Body of pancreas (tissue), 4 donors: ENCODE data around the gene ANAPC2. TPM values are rescaled to one million over a fixed set of nuclear protein-coding genes. Genes with fewer than 3 reads are reported as not detected.

Experiments
- ATAC-seq: fragments of 150-250 bp; one replicate; pipeline ENCODE4 v1.9.1; 2016
- DNase-seq, 4 donors: peaks; one replicate each; pipeline ENCODE4 v3.0.0-alpha.2; 2019
- H3K27ac ChIP-seq, 4 donors: fragments of 200-600 bp; sonication (generic); 1 replicate in 3 of 4; 2 replicates in 1 of 4; pipeline versions ENCODE4 v1.5.1 to v1.6.1; 2016 to 2019; ENCODE audit warnings: mild to moderate bottlenecking in 1 of 4, mixed read lengths in 1 of 4, moderate library complexity in 1 of 4
- H3K27me3 ChIP-seq, 2 donors: fragments of 200-600 bp; sonication (generic); one replicate each; pipeline ENCODE4 v1.6.0; 2016; ENCODE audit warnings: mild to moderate bottlenecking in 1 of 2
- H3K36me3 ChIP-seq, 2 donors: fragments of 200-600 bp; sonication (generic); replicated peaks in 1 of 2; 2 replicates each; pipeline ENCODE4 v1.5.1; 2016; ENCODE audit warnings: low read depth in 2 of 2; ENCODE audit not compliant: insufficient read depth in 1 of 2
- H3K4me1 ChIP-seq: fragments of 200-600 bp; sonication (generic); one replicate; pipeline ENCODE4 v1.6.0; 2016
- H3K4me3 ChIP-seq, 2 donors: fragments of 200-600 bp; sonication (generic); 1 replicate in 1 of 2; 2 replicates in 1 of 2; pipeline ENCODE4 v1.5.1; 2016 to 2019
- H3K9me3 ChIP-seq, 3 donors: fragments of 200-600 bp; sonication (generic); 1 replicate in 2 of 3; 2 replicates in 1 of 3; pipeline ENCODE4 v1.5.1; 2016
- POLR2A ChIP-seq, 3 donors: fragments of 450-650 bp; IDR thresholded peaks; one replicate each; pipeline ENCODE4 v1.6.1; 2016; ENCODE audit warnings: antibody characterized with exemption in 3 of 3, mild to moderate bottlenecking in 2 of 3
- WGBS, 2 donors: methylation state at CpG; one replicate each; pipeline ENCODE4 v1.1.5; 2017; 5-methylcytosine and 5-hydroxymethylcytosine counted together
- intact Hi-C: fragments of 100-400 bp; cut with DNase I; formaldehyde crosslinking; loops from one replicate; pipeline ENCODE4 v1.15.1; 2023
- total RNA-seq, 2 donors: library from RNA; depleted of rRNA; stranded (reverse); fragments of >200 nt; gene quantifications; one replicate each; pipeline ENCODE4 v1.1.0, GENCODE V29; 2016
- TF ChIP-seq, protein P1 (sequence below), 7 experiments: fragments of 450-650 bp in 4 of 7; fragments of 200-600 bp in 3 of 7; sonication (generic) in 3 of 7; IDR thresholded peaks; one replicate each; pipeline ENCODE4 v1.5.1; 2016 to 2019; ENCODE audit warnings: antibody characterized with exemption in 7 of 7

The ANAPC2 gene
- total RNA-seq, 2 donors from 2014 or later: 24.1 to 51.7 TPM

DNA sequence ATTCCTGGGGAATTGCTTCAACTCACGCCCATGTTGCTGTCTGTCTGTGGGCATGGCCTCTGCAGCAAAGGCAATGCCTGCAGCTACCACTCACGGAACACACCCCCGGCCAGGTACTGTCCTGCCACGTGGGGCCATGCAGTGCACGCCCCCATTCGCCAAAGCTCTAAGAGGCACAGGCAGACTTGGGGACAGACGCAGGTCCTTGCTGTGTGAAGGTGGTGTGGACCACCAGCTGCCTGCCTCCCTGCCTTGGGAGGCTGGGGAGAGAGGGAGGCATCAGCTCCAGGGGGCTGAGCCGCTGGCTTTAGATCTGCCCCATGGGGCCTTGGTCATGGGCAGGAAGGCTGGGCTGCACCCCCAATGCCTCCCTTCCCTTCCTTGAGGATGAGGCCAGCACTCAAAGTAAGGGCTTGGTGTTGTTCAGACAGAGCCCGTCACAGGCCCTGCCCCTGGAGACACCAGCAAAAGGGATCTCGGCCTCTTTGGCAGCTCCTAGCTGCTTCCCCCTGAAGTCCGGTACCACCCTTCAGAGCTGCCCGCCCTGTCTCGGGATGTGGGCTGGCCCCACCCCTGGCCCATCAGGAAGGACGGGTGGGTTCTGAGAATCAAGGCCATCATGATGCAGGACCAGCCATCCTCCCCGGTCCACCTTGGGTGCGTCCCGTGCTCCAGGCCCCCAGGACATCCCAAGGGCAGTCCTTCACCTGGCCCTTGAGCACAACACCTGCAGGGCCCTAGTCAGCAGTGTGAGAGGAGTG lies 47.1 kb downstream of the ANAPC2 start:
- intact Hi-C loops: no loop called here
- no peaks in the 10 kb centered on the region for H3K9me3 ChIP-seq
- H3K27ac ChIP-seq: no peak overlapping the region
- TF ChIP-seq POLR2A (IDR thresholded peaks at IDR 0.05): no peak
- TF ChIP-seq, protein P1, sequence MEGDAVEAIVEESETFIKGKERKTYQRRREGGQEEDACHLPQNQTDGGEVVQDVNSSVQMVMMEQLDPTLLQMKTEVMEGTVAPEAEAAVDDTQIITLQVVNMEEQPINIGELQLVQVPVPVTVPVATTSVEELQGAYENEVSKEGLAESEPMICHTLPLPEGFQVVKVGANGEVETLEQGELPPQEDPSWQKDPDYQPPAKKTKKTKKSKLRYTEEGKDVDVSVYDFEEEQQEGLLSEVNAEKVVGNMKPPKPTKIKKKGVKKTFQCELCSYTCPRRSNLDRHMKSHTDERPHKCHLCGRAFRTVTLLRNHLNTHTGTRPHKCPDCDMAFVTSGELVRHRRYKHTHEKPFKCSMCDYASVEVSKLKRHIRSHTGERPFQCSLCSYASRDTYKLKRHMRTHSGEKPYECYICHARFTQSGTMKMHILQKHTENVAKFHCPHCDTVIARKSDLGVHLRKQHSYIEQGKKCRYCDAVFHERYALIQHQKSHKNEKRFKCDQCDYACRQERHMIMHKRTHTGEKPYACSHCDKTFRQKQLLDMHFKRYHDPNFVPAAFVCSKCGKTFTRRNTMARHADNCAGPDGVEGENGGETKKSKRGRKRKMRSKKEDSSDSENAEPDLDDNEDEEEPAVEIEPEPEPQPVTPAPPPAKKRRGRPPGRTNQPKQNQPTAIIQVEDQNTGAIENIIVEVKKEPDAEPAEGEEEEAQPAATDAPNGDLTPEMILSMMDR (IDR thresholded peaks at IDR 0.05): no peak
- DNase-seq (no peak), ATAC-seq (no peak)
- H3K4me3 ChIP-seq: no peak overlapping the region
- H3K36me3 ChIP-seq: no peaks in the 10 kb centered on the region
- 75 to 82% methylated on average over 2 to 17 of the region's 17 CpGs for WGBS, 2 donors
- H3K4me1 ChIP-seq: peaks cover 8% of the 10 kb centered on the region
- peaks cover 0 to 27% of the 10 kb centered on the region in 2 donors for H3K27me3 ChIP-seq

DNA sequence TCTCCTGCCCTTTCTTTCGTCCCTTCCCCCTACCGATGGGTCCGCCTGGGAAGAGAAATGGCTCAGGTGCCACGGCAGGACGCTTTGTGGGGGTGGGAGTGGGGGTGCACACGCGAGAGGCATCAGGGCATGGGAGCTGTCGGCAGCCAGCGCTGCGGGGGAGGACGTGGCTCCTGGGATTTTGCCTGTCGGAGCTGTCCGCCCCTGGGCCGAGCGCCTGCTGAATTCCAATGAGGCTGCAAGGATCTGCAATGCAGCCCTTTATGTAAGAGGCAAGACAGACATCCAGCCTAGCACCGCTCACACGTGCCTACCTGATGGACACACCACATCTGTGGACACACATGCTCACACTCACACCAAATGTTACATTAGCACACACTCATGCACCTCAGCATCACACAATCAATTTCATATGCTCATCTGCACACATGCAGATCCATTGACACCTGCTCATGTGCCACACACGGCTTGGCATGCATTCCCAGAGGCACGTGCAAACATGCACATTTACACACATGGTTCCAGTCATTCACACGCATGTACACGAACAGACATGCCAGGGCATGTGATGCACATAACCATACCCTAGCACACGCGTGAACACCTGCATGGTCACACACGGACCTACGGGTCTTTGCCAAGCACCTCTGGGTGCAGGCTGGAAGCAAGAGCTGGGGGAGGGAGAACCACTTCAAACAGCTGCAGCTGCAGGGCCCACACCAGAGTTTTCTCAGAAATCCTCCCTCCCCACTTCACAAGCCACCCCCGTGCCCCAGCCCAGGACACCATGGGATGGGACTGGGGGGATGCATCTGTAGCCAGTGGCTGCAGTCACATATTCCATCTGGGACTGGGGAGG lies 48.0 kb downstream of the ANAPC2 start:
- H3K9me3 ChIP-seq: no peaks in the 10 kb centered on the region
- ATAC-seq: no peak

DNA sequence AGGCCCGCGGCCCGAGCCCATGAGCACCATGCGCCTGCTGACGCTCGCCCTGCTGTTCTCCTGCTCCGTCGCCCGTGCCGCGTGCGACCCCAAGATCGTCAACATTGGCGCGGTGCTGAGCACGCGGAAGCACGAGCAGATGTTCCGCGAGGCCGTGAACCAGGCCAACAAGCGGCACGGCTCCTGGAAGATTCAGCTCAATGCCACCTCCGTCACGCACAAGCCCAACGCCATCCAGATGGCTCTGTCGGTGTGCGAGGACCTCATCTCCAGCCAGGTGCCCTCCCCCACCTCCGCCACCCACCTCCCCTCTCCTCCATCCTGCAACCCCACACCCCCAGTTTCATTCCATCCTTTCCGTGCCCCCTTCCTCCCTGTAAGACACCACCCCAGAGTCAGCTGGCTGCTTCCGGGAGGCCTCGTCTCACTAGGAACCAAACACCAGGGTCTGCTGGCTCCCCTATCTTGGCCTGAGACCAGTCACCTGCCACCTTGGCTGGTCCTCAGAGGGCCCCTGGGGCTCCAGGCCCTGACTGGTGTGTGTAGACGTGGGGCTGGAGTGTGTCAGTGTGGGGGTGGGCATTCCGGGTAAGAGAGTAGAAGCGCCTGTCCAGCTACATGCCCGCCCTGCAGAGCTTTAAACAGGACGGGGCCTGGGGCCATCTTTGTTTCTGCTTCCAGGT lies 48.8 kb downstream of the ANAPC2 start:
- ATAC-seq: no peak
- Histone ChIP-seq H3K4me1 (peaks cover 8% of the 10 kb centered on the region), H3K27me3 (peaks cover 0 to 27% of the 10 kb centered on the region in 2 donors), H3K4me3 (no peak overlapping the region), H3K9me3 (no peaks in the 10 kb centered on the region), H3K36me3 (no peaks in the 10 kb centered on the region), H3K27ac (no peak overlapping the region)
- intact Hi-C loops: no loop called here
- TF ChIP-seq POLR2A (IDR thresholded peaks at IDR 0.05): no peak
- TF ChIP-seq, protein P1 (IDR thresholded peaks at IDR 0.05): no peak
- no peak for DNase-seq
- WGBS, 2 donors: 34 to 56% methylated on average over 15 to 34 of the region's 37 CpGs

More for the DNA sequence above, 48.0 kb downstream of the ANAPC2 start:
- Histone ChIP-seq H3K4me3 (no peak overlapping the region), H3K27me3 (peaks cover 0 to 27% of the 10 kb centered on the region in 2 donors), H3K27ac (no peak overlapping the region), H3K4me1 (peaks cover 8% of the 10 kb centered on the region), H3K36me3 (no peaks in the 10 kb centered on the region)
- intact Hi-C loops: no loop called here
- TF ChIP-seq, protein P1 (IDR thresholded peaks at IDR 0.05): no peak
- no peak for TF ChIP-seq POLR2A (IDR thresholded peaks at IDR 0.05)
- WGBS, 2 donors: 53 to 65% methylated on average over 15 to 26 of the region's 26 CpGs
- no peak for DNase-seq

DNA sequence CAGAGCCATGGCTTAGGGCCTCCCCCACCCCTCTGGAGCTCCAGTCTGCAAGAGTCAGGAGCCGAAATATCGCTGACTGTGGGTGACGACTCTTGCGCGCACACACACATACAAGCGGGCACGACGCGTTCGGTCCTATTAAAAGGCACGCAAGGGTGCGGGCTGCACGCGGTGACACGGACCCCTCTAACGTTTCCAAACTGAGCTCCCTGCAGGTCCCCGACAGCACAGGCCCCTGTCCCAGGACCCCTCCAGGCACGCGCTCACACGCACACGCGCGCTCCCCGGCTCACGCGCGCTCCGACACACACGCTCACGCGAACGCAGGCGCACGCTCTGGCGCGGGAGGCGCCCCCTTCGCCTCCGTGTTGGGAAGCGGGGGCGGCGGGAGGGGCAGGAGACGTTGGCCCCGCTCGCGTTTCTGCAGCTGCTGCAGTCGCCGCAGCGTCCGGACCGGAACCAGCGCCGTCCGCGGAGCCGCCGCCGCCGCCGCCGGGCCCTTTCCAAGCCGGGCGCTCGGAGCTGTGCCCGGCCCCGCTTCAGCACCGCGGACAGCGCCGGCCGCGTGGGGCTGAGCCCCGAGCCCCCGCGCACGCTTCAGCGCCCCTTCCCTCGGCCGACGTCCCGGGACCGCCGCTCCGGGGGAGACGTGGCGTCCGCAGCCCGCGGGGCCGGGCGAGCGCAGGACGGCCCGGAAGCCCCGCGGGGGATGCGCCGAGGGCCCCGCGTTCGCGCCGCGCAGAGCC lies 49.5 kb downstream of the ANAPC2 start, which contains the start of gene GRIN1:
Gene GRIN1, plus strand, starts transcription at position 433 of the 746 bp plus-strand sequence. CDS start 333 bp downstream, outside the sequence.
- H3K4me1 ChIP-seq: peaks cover 8% of the 10 kb centered on the region
- TF ChIP-seq, protein P1 (IDR thresholded peaks at IDR 0.05): no peak
- TF ChIP-seq POLR2A (IDR thresholded peaks at IDR 0.05): no peak
- intact Hi-C loops: no loop called here
- ATAC-seq (peak; percentile 84), DNase-seq (peak in 3 of 4 donors; percentile 49 to 64 (median 54))
- 5% methylated on average over 80 of the region's 104 CpGs; no CpG with 5 or more reads in 1 of the 2 donors for WGBS, 2 donors
- no peaks in the 10 kb centered on the region for H3K9me3 ChIP-seq
- H3K27me3 ChIP-seq: peaks cover 0 to 27% of the 10 kb centered on the region in 2 donors
- H3K36me3 ChIP-seq: no peaks in the 10 kb centered on the region
- no peak within 1 kb of the TSS for H3K4me3 ChIP-seq
- H3K27ac ChIP-seq: no peak within 1 kb of the TSS
